ENCODE data around the gene KRT79. TPM values are rescaled to one million over a fixed set of nuclear protein-coding genes. Genes with fewer than 3 reads are reported as not detected.

Gene KRT79
- total RNA-seq, 1 donor from 2014 or later, result not detected

DNA sequence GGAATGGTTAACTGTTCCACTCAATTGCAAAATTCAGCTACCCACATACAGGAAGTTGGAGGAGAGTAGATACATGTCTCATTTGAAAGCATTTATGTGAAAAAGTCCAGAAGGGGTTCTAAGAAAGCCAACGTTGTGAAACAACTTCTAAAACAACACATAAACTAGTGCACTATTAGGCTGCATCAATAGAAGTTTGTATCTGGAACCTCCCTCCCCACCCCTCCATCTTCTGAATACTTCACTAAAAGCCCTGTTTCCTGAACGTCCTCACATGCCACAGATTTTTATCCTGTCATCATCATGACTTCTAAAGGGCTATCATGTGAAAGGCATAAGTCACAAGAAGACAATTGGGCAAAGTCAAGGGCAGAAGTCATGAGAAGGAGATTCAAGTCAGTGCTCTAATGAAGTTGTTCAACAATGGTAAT lies 5.5 kb downstream of the KRT79 start:
- Mint-ChIP-seq H3K4me3 (ENCODE audit: unreplicated experiment) (no peak overlapping the region), H3K9me3 (ENCODE audit: unreplicated experiment) (no peaks in the 10 kb centered on the region), H3K4me1 (ENCODE audit: unreplicated experiment) (no peaks in the 10 kb centered on the region), H3K36me3 (ENCODE audit: low read depth, unreplicated experiment) (no peaks in the 10 kb centered on the region), H3K27ac (ENCODE audit: unreplicated experiment) (no peak overlapping the region), H3K27me3 (ENCODE audit: unreplicated experiment) (peaks cover 2% of the 10 kb centered on the region)
- TF ChIP-seq, protein P1, sequence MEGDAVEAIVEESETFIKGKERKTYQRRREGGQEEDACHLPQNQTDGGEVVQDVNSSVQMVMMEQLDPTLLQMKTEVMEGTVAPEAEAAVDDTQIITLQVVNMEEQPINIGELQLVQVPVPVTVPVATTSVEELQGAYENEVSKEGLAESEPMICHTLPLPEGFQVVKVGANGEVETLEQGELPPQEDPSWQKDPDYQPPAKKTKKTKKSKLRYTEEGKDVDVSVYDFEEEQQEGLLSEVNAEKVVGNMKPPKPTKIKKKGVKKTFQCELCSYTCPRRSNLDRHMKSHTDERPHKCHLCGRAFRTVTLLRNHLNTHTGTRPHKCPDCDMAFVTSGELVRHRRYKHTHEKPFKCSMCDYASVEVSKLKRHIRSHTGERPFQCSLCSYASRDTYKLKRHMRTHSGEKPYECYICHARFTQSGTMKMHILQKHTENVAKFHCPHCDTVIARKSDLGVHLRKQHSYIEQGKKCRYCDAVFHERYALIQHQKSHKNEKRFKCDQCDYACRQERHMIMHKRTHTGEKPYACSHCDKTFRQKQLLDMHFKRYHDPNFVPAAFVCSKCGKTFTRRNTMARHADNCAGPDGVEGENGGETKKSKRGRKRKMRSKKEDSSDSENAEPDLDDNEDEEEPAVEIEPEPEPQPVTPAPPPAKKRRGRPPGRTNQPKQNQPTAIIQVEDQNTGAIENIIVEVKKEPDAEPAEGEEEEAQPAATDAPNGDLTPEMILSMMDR (IDR thresholded peaks at IDR 0.05; ENCODE audit: unreplicated experiment), result no peak
- DNase-seq (ENCODE audit: low spot score), result no peak

DNA sequence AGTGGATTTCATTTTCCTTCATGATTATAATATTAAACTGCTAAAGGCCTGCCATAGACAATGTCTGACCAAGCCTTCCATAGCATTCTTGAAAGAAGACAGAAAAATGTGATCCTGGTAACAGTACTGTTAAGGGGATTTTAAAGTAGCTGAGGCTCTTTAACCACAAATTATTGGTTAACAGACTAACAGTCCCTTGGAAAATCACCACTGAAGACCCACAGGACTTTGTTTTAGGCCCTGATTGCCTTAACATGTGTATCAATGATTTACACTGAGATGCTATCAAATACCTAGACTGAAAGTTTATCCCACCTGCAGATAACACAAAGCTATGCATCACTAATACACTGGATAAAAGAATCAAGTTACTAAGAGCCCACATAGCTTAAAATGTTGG lies 6.0 kb downstream of the KRT79 start:
- peaks cover 2% of the 10 kb centered on the region for H3K27me3 Mint-ChIP-seq (ENCODE audit: unreplicated experiment)
- no peak overlapping the region for H3K27ac Mint-ChIP-seq (ENCODE audit: unreplicated experiment)
- TF ChIP-seq, protein P1 (IDR thresholded peaks at IDR 0.05; ENCODE audit: unreplicated experiment), result no peak
- H3K4me3 Mint-ChIP-seq (ENCODE audit: unreplicated experiment), result no peak overlapping the region
- H3K9me3 Mint-ChIP-seq (ENCODE audit: unreplicated experiment), result no peaks in the 10 kb centered on the region
- H3K4me1 Mint-ChIP-seq (ENCODE audit: unreplicated experiment), result no peaks in the 10 kb centered on the region
- H3K36me3 Mint-ChIP-seq (ENCODE audit: low read depth, unreplicated experiment), result no peaks in the 10 kb centered on the region
- no peak for DNase-seq (ENCODE audit: low spot score)

DNA sequence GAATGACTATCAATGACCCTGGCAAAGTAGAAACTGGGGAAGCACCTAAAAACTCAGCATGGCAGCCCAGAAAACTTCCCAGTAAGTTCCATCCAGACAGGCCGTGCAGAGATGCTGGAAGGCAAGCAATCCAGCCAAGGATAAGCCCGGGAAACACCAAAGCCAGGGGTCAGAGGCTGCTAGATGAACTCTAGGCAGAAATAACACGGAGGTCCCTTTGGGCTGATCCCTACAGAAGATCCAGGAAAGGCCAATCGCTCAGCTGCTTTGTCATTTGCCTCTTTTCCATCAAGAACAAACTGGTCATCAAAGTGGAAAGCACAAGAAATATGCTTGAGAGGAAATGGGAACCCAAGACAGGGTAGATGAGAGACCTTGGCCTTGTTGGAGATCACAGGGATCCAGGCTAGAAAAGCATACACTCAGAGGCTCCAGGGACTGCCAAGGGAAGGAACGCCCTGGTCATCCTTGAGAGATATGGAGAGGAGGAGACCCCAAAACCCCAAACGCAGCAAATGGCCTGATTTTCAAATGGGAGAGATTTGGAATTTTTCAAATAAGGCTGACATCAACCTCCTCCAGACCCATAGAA lies 6.5 kb downstream of the KRT79 start:
- Mint-ChIP-seq H3K27ac (ENCODE audit: unreplicated experiment) (no peak overlapping the region), H3K4me1 (ENCODE audit: unreplicated experiment) (no peaks in the 10 kb centered on the region), H3K4me3 (ENCODE audit: unreplicated experiment) (no peak overlapping the region), H3K36me3 (ENCODE audit: low read depth, unreplicated experiment) (no peaks in the 10 kb centered on the region), H3K27me3 (ENCODE audit: unreplicated experiment) (peaks cover 2% of the 10 kb centered on the region), H3K9me3 (ENCODE audit: unreplicated experiment) (no peaks in the 10 kb centered on the region)
- no peak for DNase-seq (ENCODE audit: low spot score)
- TF ChIP-seq, protein P1 (IDR thresholded peaks at IDR 0.05; ENCODE audit: unreplicated experiment), result no peak

DNA sequence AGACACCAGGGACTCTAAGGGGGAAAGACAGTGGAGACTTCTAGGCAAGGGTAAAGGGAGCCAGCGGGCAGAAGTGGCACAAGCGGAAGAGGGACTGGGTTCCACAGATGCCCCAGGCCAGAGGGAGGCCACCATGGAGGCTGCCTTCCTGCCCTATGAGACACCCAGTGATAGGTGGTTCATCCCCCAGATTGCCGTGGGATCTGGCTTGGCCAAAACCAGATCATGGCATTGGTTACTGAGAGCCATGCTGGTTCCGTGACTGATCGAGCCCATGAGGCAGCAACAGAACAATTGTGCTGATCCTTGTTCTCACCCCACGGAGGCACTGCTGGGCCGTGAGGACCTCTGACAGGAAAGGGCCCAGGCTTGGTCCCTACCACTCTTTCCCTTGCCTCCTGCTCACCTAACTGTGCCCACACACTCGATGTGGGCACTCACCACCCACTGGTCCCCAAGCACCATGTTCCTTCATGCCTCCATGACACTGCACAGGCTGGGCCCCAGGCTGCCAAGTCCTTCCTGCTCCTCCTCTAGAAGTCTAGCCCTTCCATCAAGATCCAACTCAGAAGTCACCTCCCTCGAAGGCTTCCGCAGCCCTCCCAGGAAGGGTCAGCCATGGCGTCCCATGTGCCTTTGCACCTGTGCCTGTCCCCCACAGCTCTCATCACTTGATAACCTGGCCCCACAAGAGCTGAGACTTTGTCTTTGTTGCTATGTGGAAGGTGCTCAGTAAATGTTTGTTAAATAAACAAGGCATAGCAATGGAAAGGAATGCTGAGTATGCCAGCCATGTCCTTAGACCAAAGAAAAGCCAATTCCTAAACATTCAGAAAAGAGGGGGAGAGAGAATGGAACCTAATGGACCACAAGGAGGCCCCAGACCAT lies 7.3 kb downstream of the KRT79 start:
- TF ChIP-seq, protein P1 (IDR thresholded peaks at IDR 0.05; ENCODE audit: unreplicated experiment), result no peak
- Mint-ChIP-seq H3K4me1 (ENCODE audit: unreplicated experiment) (no peaks in the 10 kb centered on the region), H3K9me3 (ENCODE audit: unreplicated experiment) (no peaks in the 10 kb centered on the region), H3K27me3 (ENCODE audit: unreplicated experiment) (peaks cover 2% of the 10 kb centered on the region), H3K27ac (ENCODE audit: unreplicated experiment) (no peak overlapping the region), H3K4me3 (ENCODE audit: unreplicated experiment) (no peak overlapping the region), H3K36me3 (ENCODE audit: low read depth, unreplicated experiment) (no peaks in the 10 kb centered on the region)
- no peak for DNase-seq (ENCODE audit: low spot score)

DNA sequence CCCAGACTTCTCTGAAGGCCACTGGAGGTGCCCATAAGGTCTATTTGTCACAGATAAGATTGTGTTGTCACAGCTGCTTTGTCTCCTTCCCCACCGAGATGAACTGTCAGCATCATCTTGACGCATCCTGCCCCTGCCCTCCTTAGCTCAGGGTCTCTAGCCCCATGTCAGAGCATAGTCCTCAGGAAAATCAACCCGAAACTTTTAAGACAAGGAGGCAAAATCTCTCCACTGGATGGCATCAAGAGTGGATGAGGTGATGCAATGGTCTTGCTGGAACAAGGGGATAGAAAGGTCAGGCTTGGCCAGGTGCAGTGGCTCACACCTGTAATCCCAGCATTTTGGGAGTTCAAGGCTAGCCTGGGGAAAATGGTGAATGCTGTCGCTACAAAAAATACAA lies 8.2 kb downstream of the KRT79 start:
- Mint-ChIP-seq H3K4me1 (ENCODE audit: unreplicated experiment) (no peaks in the 10 kb centered on the region), H3K36me3 (ENCODE audit: low read depth, unreplicated experiment) (no peaks in the 10 kb centered on the region), H3K27me3 (ENCODE audit: unreplicated experiment) (peaks cover 2% of the 10 kb centered on the region), H3K9me3 (ENCODE audit: unreplicated experiment) (no peaks in the 10 kb centered on the region), H3K4me3 (ENCODE audit: unreplicated experiment) (no peak overlapping the region), H3K27ac (ENCODE audit: unreplicated experiment) (no peak overlapping the region)
- DNase-seq (ENCODE audit: low spot score), result no peak
- TF ChIP-seq, protein P1 (IDR thresholded peaks at IDR 0.05; ENCODE audit: unreplicated experiment), result no peak

Data from endothelial cell (in vitro differentiated cells).